ENCODE measurements around the gene NLE1.

GRCh38 chr17:35116845-35117244 is 25.3 kb downstream of the NLE1 start:
- no peak for TF ChIP-seq CTCF (IDR thresholded peaks at IDR 0.05; ENCODE audit: low read depth, low read length, missing input control)
- TF ChIP-seq RAD21 (IDR thresholded peaks at IDR 0.05), result no peak
- no peak for TF ChIP-seq ATF3 (IDR thresholded peaks at IDR 0.05)
- no peak for TF ChIP-seq YY1 (IDR thresholded peaks at IDR 0.05)
- no peak for TF ChIP-seq MAX (IDR thresholded peaks at IDR 0.05)
- TF ChIP-seq EGR1 (IDR thresholded peaks at IDR 0.05; ENCODE audit: low read depth in 2 of 2), result no peak
- TF ChIP-seq JUND (IDR thresholded peaks at IDR 0.05), result no peak
- TF ChIP-seq REST (IDR thresholded peaks at IDR 0.05), result no peak
- TF ChIP-seq GABPA (IDR thresholded peaks at IDR 0.05 in 1 of 2, conservative IDR thresholded peaks at IDR 0.05 in 1 of 2), result no peak

All from liver (tissue), 3 donors.